Liver (tissue), 9 donors: ENCODE results near the gene FYB1. TPM values are rescaled to one million over a fixed set of nuclear protein-coding genes. Genes with fewer than 3 reads are reported as not detected.

Experiments used
- DNase-seq: peaks from one replicate; pipeline ENCODE4 v3.0.0-alpha.2; 2017; ENCODE audit warnings: low spot score
- H3K27ac ChIP-seq, 2 donors: one replicate each; pipeline ENCODE4 v1.7.0; 2013; ENCODE audit warnings: inconsistent platforms in 2 of 2, low read length in 2 of 2, control low read depth in 1 of 2, low read depth in 1 of 2, mild to moderate bottlenecking in 1 of 2
- H3K27me3 ChIP-seq, 4 donors: one replicate each; pipeline versions ENCODE4 v1.6.1 to v1.7.0; 2013; ENCODE audit warnings: low read length in 3 of 4, inconsistent platforms in 1 of 4, mild to moderate bottlenecking in 1 of 4, moderate library complexity in 1 of 4; ENCODE audit not compliant: control insufficient read depth in 4 of 4, insufficient read depth in 4 of 4
- H3K36me3 ChIP-seq, 4 donors: one replicate each; pipeline versions ENCODE4 v1.6.1 to v1.7.0; 2013; ENCODE audit warnings: low read length in 3 of 4, mild to moderate bottlenecking in 3 of 4, low read depth in 1 of 4, moderate library complexity in 1 of 4; ENCODE audit not compliant: control insufficient read depth in 4 of 4, insufficient read depth in 3 of 4
- H3K4me1 ChIP-seq, 4 donors: one replicate each; pipeline versions ENCODE4 v1.6.1 to v1.7.0; 2013; ENCODE audit warnings: low read length in 3 of 4, mild to moderate bottlenecking in 3 of 4, moderate library complexity in 1 of 4; ENCODE audit not compliant: control insufficient read depth in 4 of 4, insufficient read depth in 4 of 4
- H3K4me3 ChIP-seq, 3 donors: one replicate each; pipeline versions ENCODE4 v1.6.1 to v1.7.0; 2013; ENCODE audit warnings: low read length in 3 of 3, control low read depth in 1 of 3, low read depth in 1 of 3, mild to moderate bottlenecking in 1 of 3
- H3K9ac ChIP-seq, 2 donors: one replicate each; pipeline ENCODE4 v1.7.0; 2013; ENCODE audit warnings: low read length in 2 of 2, mild to moderate bottlenecking in 2 of 2, moderate library complexity in 2 of 2, control low read depth in 1 of 2, low read depth in 1 of 2
- H3K9me3 ChIP-seq, 4 donors: one replicate each; pipeline versions ENCODE4 v1.6.1 to v1.7.0; 2013; ENCODE audit warnings: low read length in 3 of 4; ENCODE audit not compliant: control insufficient read depth in 4 of 4
- EGR1 ChIP-seq, 2 donors: IDR thresholded peaks; 2 replicates each; pipeline ENCODE4 v1.6.1; 2016 to 2018; ENCODE audit warnings: antibody characterized with exemption in 2 of 2, low read depth in 2 of 2
- FOXA1 ChIP-seq: IDR thresholded peaks from 2 replicates; pipeline ENCODE4 v1.6.1; 2016; ENCODE audit warnings: antibody characterized with exemption
- FOXA2 ChIP-seq: IDR thresholded peaks from 2 replicates; pipeline ENCODE4 v1.6.1; 2016; ENCODE audit warnings: antibody characterized with exemption
- GABPA ChIP-seq, 2 donors: IDR thresholded peaks in 1 of 2; conservative IDR thresholded peaks in 1 of 2; 2 replicates each; pipeline ENCODE4 v1.6.1; 2016; ENCODE audit warnings: antibody characterized with exemption in 2 of 2, mild to moderate bottlenecking in 1 of 2, moderate library complexity in 1 of 2
- HNF4A ChIP-seq, 2 donors: conservative IDR thresholded peaks; 2 replicates each; pipeline ENCODE4 v1.6.1; 2016; ENCODE audit warnings: antibody characterized with exemption in 2 of 2, mild to moderate bottlenecking in 2 of 2
- HNF4G ChIP-seq: IDR thresholded peaks from 2 replicates; pipeline ENCODE4 v1.6.1; 2016; ENCODE audit warnings: antibody characterized with exemption
- JUND ChIP-seq, 2 donors: IDR thresholded peaks; 2 replicates each; pipeline ENCODE4 v1.6.1; 2016; ENCODE audit warnings: antibody characterized with exemption in 2 of 2
- NR2F2 ChIP-seq: IDR thresholded peaks from 2 replicates; pipeline ENCODE4 v1.6.1; 2016; ENCODE audit warnings: antibody characterized with exemption
- RAD21 ChIP-seq, 2 donors: IDR thresholded peaks; 2 replicates each; pipeline ENCODE4 v1.6.1; 2016; ENCODE audit warnings: antibody characterized with exemption in 2 of 2, mild to moderate bottlenecking in 2 of 2
- RXRA ChIP-seq, 2 donors: IDR thresholded peaks; 2 replicates each; pipeline ENCODE4 v1.6.1; 2017 to 2018; ENCODE audit warnings: antibody characterized with exemption in 2 of 2, mild to moderate bottlenecking in 1 of 2
- SP1 ChIP-seq: IDR thresholded peaks from 2 replicates; pipeline ENCODE4 v1.6.1; 2018; ENCODE audit warnings: antibody characterized with exemption, mild to moderate bottlenecking
- TAF1 ChIP-seq: conservative IDR thresholded peaks from 2 replicates; pipeline ENCODE4 v1.6.1; 2016; ENCODE audit warnings: antibody characterized with exemption, mild to moderate bottlenecking
- YY1 ChIP-seq: IDR thresholded peaks from 2 replicates; pipeline ENCODE4 v1.6.1; 2016; ENCODE audit warnings: antibody characterized with exemption, mild to moderate bottlenecking
- WGBS: extraction: QIAGEN DNeasy Blood & Tissue Kit; methylation state at CpG from one replicate; pipeline ENCODE4 v1.1.7; 2013; 5-methylcytosine and 5-hydroxymethylcytosine counted together
- polyA plus RNA-seq, 2 donors: library from polyadenylated mRNA; stranded (reverse) in 1 of 2; unstranded in 1 of 2; fragments of 200-250 nt in 1 of 2; fragments of >200 nt in 1 of 2; fragmentation: Nextera tagmentation in 1 of 2; extraction: Ambion mirVana in 1 of 2; gene quantifications; one replicate each; pipeline versions ENCODE4 v1.2.1 to v1.2.3, GENCODE V29; 2013 to 2015
- total RNA-seq, 2 donors: library from RNA; depleted of rRNA; stranded (reverse); fragments of >200 nt; gene quantifications; one replicate each; pipeline ENCODE4 v1.2.3, GENCODE V29; 2014
- TF ChIP-seq, protein P1 (sequence below): IDR thresholded peaks from 2 replicates; pipeline ENCODE4 v1.6.1; 2016; ENCODE audit warnings: antibody characterized with exemption, mild to moderate bottlenecking
- TF ChIP-seq, protein P2 (sequence below): fragments of 150-350 bp; IDR thresholded peaks from 2 replicates; pipeline ENCODE4 v1.5.1; 2017; ENCODE audit warnings: improper control_type of control experiment, low read depth, low read length; ENCODE audit not compliant: missing input control
- TF ChIP-seq, protein P3 (sequence below): IDR thresholded peaks from 2 replicates; pipeline ENCODE4 v1.6.1; 2016; ENCODE audit warnings: antibody characterized with exemption
- TF ChIP-seq, protein P4 (sequence below): IDR thresholded peaks from 2 replicates; pipeline ENCODE4 v1.6.1; 2016; ENCODE audit warnings: antibody characterized with exemption
- TF ChIP-seq, protein P5 (sequence below): IDR thresholded peaks from 2 replicates; pipeline ENCODE4 v1.6.1; 2016; ENCODE audit warnings: antibody characterized with exemption
- donor health status: healthy.
- donor health status: healthy.
- donor health status: healthy.
- donor health status: healthy.
- donor health status: healthy.

Gene FYB1
- total and polyA plus RNA-seq, 4 donors, result 2.3 to 14.6 (median 6.9) TPM

DNA sequence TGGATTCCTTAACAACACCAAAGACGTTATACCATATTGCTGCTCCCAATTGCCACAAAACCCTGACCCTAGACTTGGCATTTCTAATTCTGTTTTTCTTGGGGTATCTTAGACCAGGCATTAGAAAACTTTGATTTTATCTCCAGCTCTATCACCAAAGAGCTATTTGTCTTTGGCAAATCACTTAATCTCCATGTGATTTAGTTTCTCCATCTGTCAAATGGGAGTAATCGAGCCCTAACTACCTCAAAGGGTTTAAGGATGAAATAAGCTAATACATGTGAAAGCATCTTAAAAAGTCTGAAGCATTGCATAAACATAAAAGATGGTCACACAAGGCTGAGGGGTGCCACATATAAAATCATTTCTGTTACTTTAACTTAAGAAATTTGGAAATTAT is 60.6 kb downstream of the FYB1 start (continued):
- TF ChIP-seq, protein P1, sequence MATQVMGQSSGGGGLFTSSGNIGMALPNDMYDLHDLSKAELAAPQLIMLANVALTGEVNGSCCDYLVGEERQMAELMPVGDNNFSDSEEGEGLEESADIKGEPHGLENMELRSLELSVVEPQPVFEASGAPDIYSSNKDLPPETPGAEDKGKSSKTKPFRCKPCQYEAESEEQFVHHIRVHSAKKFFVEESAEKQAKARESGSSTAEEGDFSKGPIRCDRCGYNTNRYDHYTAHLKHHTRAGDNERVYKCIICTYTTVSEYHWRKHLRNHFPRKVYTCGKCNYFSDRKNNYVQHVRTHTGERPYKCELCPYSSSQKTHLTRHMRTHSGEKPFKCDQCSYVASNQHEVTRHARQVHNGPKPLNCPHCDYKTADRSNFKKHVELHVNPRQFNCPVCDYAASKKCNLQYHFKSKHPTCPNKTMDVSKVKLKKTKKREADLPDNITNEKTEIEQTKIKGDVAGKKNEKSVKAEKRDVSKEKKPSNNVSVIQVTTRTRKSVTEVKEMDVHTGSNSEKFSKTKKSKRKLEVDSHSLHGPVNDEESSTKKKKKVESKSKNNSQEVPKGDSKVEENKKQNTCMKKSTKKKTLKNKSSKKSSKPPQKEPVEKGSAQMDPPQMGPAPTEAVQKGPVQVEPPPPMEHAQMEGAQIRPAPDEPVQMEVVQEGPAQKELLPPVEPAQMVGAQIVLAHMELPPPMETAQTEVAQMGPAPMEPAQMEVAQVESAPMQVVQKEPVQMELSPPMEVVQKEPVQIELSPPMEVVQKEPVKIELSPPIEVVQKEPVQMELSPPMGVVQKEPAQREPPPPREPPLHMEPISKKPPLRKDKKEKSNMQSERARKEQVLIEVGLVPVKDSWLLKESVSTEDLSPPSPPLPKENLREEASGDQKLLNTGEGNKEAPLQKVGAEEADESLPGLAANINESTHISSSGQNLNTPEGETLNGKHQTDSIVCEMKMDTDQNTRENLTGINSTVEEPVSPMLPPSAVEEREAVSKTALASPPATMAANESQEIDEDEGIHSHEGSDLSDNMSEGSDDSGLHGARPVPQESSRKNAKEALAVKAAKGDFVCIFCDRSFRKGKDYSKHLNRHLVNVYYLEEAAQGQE, result no peak
- TF ChIP-seq RXRA (IDR thresholded peaks at IDR 0.05), result no peak
- TF ChIP-seq TAF1, result no peak

DNA sequence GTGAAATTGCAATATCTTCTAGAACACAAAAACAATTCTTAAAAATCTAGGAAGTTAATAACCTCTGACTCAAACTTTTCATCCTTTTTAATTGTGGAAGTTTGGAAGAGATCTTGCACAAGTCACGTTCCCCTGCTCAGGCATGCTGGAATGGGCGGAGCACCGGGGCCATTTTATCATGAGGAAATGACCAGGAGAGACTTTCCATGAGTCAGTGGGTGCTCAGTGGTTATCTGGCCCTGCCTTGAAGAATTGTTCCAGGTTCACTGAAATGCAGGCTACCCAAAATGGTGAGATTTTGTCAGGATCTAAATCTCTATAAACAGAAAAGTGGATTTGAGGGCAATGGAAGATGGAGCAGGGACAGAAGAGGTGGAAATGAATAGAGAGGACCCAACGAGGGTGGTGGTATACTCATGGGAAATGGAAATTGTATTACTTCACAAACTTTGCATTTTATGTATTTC is 61.2 kb downstream of the FYB1 start:
- 73% methylated on average over 4 of the region's 4 CpGs for WGBS
- Histone ChIP-seq H3K9me3 (no peaks in the 10 kb centered on the region), H3K4me1 (peaks cover 0 to 1% (median 0%) of the 10 kb centered on the region in 4 donors), H3K9ac (no peak overlapping the region), H3K36me3 (no peaks in the 10 kb centered on the region), H3K4me3 (no peak overlapping the region), H3K27ac (no peak overlapping the region), H3K27me3 (no peaks in the 10 kb centered on the region)
- TF ChIP-seq HNF4A (conservative IDR thresholded peaks at IDR 0.05) (no peak), NR2F2 (no peak), TAF1 (no peak), RAD21 (IDR thresholded peaks at IDR 0.05) (no peak), EGR1 (IDR thresholded peaks at IDR 0.05; ENCODE audit: low read depth in 2 of 2) (no peak), GABPA (IDR thresholded peaks at IDR 0.05 in 1 of 2, conservative IDR thresholded peaks at IDR 0.05 in 1 of 2) (no peak), FOXA1 (no peak), HNF4G (no peak), JUND (IDR thresholded peaks at IDR 0.05) (no peak), FOXA2 (no peak), RXRA (IDR thresholded peaks at IDR 0.05) (no peak), SP1 (no peak), YY1 (no peak)
- TF ChIP-seq, protein P2, sequence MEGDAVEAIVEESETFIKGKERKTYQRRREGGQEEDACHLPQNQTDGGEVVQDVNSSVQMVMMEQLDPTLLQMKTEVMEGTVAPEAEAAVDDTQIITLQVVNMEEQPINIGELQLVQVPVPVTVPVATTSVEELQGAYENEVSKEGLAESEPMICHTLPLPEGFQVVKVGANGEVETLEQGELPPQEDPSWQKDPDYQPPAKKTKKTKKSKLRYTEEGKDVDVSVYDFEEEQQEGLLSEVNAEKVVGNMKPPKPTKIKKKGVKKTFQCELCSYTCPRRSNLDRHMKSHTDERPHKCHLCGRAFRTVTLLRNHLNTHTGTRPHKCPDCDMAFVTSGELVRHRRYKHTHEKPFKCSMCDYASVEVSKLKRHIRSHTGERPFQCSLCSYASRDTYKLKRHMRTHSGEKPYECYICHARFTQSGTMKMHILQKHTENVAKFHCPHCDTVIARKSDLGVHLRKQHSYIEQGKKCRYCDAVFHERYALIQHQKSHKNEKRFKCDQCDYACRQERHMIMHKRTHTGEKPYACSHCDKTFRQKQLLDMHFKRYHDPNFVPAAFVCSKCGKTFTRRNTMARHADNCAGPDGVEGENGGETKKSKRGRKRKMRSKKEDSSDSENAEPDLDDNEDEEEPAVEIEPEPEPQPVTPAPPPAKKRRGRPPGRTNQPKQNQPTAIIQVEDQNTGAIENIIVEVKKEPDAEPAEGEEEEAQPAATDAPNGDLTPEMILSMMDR, result no peak
- TF ChIP-seq, protein P3, sequence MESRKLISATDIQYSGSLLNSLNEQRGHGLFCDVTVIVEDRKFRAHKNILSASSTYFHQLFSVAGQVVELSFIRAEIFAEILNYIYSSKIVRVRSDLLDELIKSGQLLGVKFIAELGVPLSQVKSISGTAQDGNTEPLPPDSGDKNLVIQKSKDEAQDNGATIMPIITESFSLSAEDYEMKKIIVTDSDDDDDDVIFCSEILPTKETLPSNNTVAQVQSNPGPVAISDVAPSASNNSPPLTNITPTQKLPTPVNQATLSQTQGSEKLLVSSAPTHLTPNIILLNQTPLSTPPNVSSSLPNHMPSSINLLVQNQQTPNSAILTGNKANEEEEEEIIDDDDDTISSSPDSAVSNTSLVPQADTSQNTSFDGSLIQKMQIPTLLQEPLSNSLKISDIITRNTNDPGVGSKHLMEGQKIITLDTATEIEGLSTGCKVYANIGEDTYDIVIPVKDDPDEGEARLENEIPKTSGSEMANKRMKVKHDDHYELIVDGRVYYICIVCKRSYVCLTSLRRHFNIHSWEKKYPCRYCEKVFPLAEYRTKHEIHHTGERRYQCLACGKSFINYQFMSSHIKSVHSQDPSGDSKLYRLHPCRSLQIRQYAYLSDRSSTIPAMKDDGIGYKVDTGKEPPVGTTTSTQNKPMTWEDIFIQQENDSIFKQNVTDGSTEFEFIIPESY, result no peak
- TF ChIP-seq, protein P4, sequence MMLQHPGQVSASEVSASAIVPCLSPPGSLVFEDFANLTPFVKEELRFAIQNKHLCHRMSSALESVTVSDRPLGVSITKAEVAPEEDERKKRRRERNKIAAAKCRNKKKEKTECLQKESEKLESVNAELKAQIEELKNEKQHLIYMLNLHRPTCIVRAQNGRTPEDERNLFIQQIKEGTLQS, result no peak
- TF ChIP-seq, protein P1, result no peak
- TF ChIP-seq, protein P5, sequence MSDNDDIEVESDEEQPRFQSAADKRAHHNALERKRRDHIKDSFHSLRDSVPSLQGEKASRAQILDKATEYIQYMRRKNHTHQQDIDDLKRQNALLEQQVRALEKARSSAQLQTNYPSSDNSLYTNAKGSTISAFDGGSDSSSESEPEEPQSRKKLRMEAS, result no peak
- no peak for DNase-seq
